ENCODE measurements around the gene ZC3H8.
"Not testable (repeated sequence)": the region's sequence is repeated elsewhere in the genome, so short reads cannot be mapped to it uniquely, and the experiment has no call there.

DNA sequence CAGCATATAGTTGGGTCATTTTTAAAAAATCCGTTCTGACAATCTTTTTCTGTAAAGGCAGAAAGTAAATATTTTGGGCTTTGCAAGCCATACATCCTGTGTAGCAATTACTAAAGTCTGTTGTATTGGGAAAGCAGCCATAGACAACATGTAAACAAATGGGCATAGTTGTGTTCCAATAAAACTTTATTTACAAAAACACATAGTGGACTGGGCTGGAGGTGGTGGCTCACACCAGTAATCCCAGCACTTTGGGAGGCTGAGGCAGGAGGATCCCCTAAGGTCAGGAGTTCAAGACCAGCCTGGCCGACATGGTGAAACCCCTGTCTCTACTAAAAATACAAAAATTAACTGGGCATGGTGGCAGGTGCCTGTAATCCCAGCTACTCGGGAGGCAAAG lies 46.9 kb downstream of the ZC3H8 start:
- TF ChIP-seq, protein P1, sequence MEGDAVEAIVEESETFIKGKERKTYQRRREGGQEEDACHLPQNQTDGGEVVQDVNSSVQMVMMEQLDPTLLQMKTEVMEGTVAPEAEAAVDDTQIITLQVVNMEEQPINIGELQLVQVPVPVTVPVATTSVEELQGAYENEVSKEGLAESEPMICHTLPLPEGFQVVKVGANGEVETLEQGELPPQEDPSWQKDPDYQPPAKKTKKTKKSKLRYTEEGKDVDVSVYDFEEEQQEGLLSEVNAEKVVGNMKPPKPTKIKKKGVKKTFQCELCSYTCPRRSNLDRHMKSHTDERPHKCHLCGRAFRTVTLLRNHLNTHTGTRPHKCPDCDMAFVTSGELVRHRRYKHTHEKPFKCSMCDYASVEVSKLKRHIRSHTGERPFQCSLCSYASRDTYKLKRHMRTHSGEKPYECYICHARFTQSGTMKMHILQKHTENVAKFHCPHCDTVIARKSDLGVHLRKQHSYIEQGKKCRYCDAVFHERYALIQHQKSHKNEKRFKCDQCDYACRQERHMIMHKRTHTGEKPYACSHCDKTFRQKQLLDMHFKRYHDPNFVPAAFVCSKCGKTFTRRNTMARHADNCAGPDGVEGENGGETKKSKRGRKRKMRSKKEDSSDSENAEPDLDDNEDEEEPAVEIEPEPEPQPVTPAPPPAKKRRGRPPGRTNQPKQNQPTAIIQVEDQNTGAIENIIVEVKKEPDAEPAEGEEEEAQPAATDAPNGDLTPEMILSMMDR (IDR thresholded peaks at IDR 0.05), result not testable (repeated sequence)
- TF ChIP-seq POLR2A (IDR thresholded peaks at IDR 0.05); POLR2AphosphoS5 (IDR thresholded peaks at IDR 0.05; ENCODE audit: insufficient read depth in 1 of 2, low read depth in 1 of 2): not testable (repeated sequence)
